ENCODE measurements around the gene DMXL2.
A peak's percentile ranks its signal among the peaks of the same experiment; 100 is the strongest.

DMXL2 gene

DNA sequence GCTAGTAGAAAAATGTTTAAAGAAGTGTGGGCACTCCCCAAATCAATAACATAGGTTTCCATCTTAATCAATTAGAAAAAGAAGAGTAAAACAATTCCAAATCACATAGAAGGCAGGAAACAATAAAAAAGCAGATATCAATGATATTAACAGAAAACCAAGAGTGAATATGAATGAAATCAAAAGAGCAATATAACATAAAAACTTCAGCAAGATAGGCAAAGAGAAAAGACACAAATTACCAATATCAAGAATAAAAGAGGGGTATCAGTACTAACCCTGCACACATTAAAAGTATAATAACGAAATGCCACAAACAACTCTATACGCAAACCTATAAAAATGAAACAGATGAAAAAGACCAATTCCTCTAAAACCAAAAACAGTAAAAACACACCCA, 19.6 kb downstream of the DMXL2 start:
- Histone ChIP-seq H3K4me2 (no peak overlapping the region), H3K27ac (no peak overlapping the region), H4K20me1 (no peaks in the 10 kb centered on the region), H3K9me3 (0 out of 2 replicates have a peak, but pooled peaks cover 4% of the 10 kb centered on the region), H3K4me1 (no peaks in the 10 kb centered on the region), H3K36me3 (no peaks in the 10 kb centered on the region), H3K9ac (no peak overlapping the region), H3K4me3 (no peak overlapping the region), H3K27me3 (no peaks in the 10 kb centered on the region)
- no peak for TF ChIP-seq Cebpa-rat (IDR thresholded peaks at IDR 0.05)

DNA sequence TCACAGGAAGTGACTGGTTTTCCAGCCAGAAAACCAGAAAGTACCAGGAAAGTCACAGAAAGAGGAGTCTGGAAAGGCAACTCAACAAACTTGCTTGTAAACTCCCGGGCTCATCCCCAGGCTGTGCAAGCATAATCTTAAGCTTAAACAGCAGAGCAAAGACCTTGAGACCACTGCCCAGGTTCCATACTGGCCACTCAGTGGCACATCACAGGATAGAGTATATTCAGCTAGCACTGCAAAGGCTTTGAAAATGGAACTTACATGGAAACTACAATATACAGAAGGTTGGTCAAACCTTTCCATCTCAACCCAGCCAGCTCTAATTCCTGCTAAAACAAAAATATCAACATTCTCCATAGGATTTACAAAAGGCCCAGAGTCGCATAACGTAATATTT, 20.1 kb downstream of the DMXL2 start:
- Histone ChIP-seq H3K27me3 (no peaks in the 10 kb centered on the region), H3K4me1 (no peaks in the 10 kb centered on the region), H3K9me3 (0 out of 2 replicates have a peak, but pooled peaks cover 4% of the 10 kb centered on the region), H3K27ac (no peak overlapping the region), H3K4me3 (no peak overlapping the region), H4K20me1 (no peaks in the 10 kb centered on the region), H3K36me3 (no peaks in the 10 kb centered on the region), H3K4me2 (no peak overlapping the region), H3K9ac (no peak overlapping the region)
- no peak for TF ChIP-seq Cebpa-rat (IDR thresholded peaks at IDR 0.05)

DNA sequence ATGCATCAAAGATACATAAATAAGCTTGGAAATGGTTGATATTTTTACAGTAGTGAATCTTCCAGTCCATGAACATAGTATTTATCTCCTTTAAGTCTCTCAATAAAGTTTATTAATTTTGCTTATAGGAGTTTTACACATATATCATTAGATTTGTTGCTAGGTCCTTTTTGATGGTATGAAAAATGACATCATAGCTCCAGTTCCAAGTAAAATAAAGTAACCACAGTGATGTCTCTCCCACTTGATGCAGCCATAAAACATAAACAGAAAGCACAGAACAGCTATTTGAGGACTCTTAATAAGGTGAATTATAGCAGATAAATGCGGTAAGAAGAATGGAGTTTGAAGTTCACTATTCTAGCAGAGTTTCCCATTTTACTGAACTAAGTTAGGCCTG, 20.8 kb downstream of the DMXL2 start:
- no peak for TF ChIP-seq Cebpa-rat (IDR thresholded peaks at IDR 0.05)
- Histone ChIP-seq H3K9me3 (0 out of 2 replicates have a peak, but pooled peaks cover 4% of the 10 kb centered on the region), H4K20me1 (no peaks in the 10 kb centered on the region), H3K27me3 (no peaks in the 10 kb centered on the region), H3K9ac (no peak overlapping the region), H3K4me3 (no peak overlapping the region), H3K4me1 (no peaks in the 10 kb centered on the region), H3K36me3 (no peaks in the 10 kb centered on the region), H3K27ac (no peak overlapping the region), H3K4me2 (no peak overlapping the region)

DNA sequence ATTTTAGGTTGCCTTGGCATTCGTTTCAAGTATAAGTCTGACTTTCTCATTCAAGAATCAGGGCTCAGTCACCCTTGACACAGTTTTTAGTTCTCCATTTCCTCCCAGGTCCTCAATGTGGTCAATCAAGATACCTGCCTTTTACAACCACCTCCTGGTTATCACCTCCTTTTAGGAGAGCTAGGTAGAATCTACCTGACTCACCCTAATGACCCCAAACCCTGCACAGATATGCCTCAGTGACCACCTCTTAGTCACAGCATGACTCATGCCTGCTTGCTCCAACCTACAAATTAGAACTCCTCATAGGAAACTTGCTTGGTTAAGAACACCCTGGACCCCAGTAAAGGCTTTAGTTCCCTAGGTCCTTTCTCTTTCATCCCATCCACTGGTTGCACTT, 22.5 kb downstream of the DMXL2 start:
- no peak overlapping the region for H3K4me2 ChIP-seq
- no peak overlapping the region for H3K27ac ChIP-seq
- H3K4me3 ChIP-seq, result no peak overlapping the region

DNA sequence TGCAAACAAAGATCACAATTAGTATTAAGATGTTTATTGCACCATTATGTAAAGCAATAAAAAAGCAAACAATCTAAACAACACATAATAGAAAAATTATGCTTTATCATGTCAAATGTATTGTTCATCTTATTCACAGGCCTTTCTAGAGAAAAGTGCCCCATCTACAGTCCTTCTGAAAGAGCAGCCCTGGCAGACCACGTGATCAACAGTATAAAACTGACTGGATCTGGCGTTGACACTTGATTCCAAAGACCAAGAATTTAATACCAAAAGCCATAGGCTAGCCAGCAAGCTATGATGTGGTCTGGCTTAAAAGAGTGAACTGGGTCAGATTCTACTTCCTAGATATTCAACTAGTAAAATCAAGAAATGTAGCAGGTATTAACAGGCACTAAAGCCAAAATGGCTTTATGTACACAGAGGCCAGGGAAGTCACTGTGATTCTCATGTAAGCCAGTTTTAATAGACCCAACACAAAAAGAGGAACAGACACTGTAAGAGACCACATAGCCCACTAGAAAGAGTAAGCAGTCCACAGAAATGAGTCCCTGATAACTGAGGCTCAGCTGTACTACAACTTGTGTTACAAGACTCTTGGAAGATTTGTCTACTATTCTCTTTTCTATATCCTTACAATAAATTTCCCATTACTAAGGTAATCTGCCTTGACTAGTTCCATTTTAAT, 32.5 kb downstream of the DMXL2 start:
- Histone ChIP-seq H3K27ac (no peak overlapping the region), H3K27me3 (no peaks in the 10 kb centered on the region), H3K9me3 (peaks cover 33% of the 10 kb centered on the region), H3K4me3 (no peak overlapping the region), H3K4me1 (no peaks in the 10 kb centered on the region), H3K4me2 (no peak overlapping the region), H3K9ac (no peak overlapping the region), H3K36me3 (no peaks in the 10 kb centered on the region), H4K20me1 (no peaks in the 10 kb centered on the region)
- TF ChIP-seq Cebpa-rat (IDR thresholded peaks at IDR 0.05), result no peak

More for the DNA sequence above, 22.5 kb downstream of the DMXL2 start:
- Histone ChIP-seq H3K36me3 (no peaks in the 10 kb centered on the region), H3K4me1 (no peaks in the 10 kb centered on the region), H3K9me3 (0 out of 2 replicates have a peak, but pooled peaks cover 4% of the 10 kb centered on the region), H4K20me1 (no peaks in the 10 kb centered on the region), H3K9ac (no peak overlapping the region), H3K27me3 (no peaks in the 10 kb centered on the region)
- TF ChIP-seq Cebpa-rat (IDR thresholded peaks at IDR 0.05), result no peak

DNA sequence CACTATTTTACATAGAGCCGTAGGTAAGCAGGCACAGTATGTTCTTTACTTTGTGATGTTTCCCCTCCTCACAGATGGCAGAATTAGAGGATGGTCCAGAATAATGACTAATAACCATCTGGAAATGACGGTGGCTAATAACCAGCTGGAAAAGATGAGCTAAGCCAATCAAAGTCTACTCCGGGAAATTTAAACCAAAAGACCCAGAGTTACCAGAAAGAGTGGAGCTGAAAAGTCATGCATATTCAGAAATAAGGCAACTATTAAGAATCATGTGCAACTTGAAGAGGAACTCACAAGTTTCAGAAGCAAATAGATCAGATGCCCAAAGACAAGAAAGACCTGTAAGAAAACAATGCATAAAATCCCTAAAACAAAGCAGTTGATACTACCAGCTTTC, 33.6 kb downstream of the DMXL2 start:
- H3K4me3 ChIP-seq, result no peak overlapping the region
- H3K9ac ChIP-seq, result no peak overlapping the region
- no peak for TF ChIP-seq Cebpa-rat (IDR thresholded peaks at IDR 0.05)
- no peak overlapping the region for H3K27ac ChIP-seq
- H4K20me1 ChIP-seq, result no peaks in the 10 kb centered on the region
- H3K36me3 ChIP-seq, result no peaks in the 10 kb centered on the region
- H3K9me3 ChIP-seq, result peaks cover 33% of the 10 kb centered on the region
- no peaks in the 10 kb centered on the region for H3K4me1 ChIP-seq
- H3K27me3 ChIP-seq, result no peaks in the 10 kb centered on the region
- H3K4me2 ChIP-seq, result no peak overlapping the region

DNA sequence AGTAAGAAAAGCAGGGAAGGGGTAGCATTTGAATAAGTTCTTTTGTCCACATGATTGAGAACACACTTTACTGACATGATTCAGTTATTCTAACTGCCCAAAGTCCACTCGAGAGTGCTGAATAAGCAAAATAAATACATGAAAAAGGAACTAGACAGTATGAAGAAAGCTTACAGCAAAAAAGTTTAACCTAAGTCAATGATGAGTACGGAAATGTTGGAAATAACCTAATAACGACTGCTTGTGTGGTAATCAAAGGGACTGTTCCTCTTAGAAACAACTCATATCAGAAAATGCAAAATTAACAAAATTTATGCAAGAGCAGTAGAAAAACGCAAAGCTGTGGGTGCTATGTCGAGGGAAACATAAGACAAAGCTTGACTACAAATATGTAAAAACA, 36.6 kb downstream of the DMXL2 start:
- H3K4me1 ChIP-seq, result no peaks in the 10 kb centered on the region
- no peak overlapping the region for H3K4me2 ChIP-seq
- H3K4me3 ChIP-seq, result no peak overlapping the region
- no peaks in the 10 kb centered on the region for H3K27me3 ChIP-seq
- H3K9ac ChIP-seq, result no peak overlapping the region
- no peak overlapping the region for H3K27ac ChIP-seq
- TF ChIP-seq Cebpa-rat (IDR thresholded peaks at IDR 0.05), result no peak
- no peaks in the 10 kb centered on the region for H3K36me3 ChIP-seq
- H3K9me3 ChIP-seq, result peaks cover 22% of the 10 kb centered on the region
- no peaks in the 10 kb centered on the region for H4K20me1 ChIP-seq

DNA sequence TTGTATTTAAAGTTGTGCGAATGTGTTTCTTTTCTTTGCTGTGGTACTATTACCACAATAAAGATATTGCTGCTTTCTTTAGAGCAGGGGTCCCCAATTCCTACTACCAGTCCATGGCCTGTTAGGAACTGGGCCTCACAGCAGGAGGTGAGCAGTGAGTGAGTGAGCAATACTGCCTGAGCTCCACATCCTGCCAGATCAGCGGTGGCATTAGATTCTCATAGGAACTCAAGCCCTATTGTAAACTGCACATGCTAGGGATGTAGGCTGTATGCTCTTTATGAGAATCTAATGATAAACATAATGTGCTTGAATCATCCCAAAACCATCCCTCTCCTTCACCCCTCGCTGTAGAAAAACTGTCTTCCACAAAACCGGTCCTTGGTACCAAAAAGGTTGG, 41.6 kb downstream of the DMXL2 start:
- no peaks in the 10 kb centered on the region for H3K27me3 ChIP-seq
- no peak for TF ChIP-seq Cebpa-rat (IDR thresholded peaks at IDR 0.05)
- H3K9ac ChIP-seq, result no peak overlapping the region
- no peak overlapping the region for H3K4me2 ChIP-seq
- H3K9me3 ChIP-seq, result no peaks in the 10 kb centered on the region
- H3K4me3 ChIP-seq, result no peak overlapping the region
- H3K27ac ChIP-seq, result no peak overlapping the region
- H3K4me1 ChIP-seq, result no peaks in the 10 kb centered on the region
- no peaks in the 10 kb centered on the region for H4K20me1 ChIP-seq
- H3K36me3 ChIP-seq, result no peaks in the 10 kb centered on the region

DNA sequence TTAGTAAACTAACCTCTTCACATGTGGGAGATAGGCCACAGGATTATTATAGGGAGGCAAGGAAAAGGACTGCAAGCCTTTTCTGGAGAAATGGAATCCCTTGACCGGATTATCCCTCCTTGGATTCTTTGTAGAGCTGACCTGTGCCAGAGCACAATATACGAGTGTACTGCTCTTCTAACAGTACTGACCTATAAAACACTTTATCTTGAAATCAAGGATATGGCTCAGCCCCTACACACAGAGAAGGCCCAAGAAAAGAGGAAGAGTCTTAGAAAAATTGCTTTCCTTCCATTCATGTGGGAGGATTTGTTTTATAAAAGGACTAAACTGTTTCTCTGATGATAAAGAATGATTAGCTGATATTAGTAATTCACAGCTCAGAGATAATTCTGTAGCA, 42.2 kb downstream of the DMXL2 start:
- H3K4me2 ChIP-seq, result no peak overlapping the region
- no peaks in the 10 kb centered on the region for H4K20me1 ChIP-seq
- no peaks in the 10 kb centered on the region for H3K9me3 ChIP-seq
- no peaks in the 10 kb centered on the region for H3K27me3 ChIP-seq
- no peaks in the 10 kb centered on the region for H3K4me1 ChIP-seq
- no peak overlapping the region for H3K4me3 ChIP-seq
- no peaks in the 10 kb centered on the region for H3K36me3 ChIP-seq
- H3K27ac ChIP-seq, result no peak overlapping the region
- no peak for TF ChIP-seq Cebpa-rat (IDR thresholded peaks at IDR 0.05)
- H3K9ac ChIP-seq, result no peak overlapping the region

DNA sequence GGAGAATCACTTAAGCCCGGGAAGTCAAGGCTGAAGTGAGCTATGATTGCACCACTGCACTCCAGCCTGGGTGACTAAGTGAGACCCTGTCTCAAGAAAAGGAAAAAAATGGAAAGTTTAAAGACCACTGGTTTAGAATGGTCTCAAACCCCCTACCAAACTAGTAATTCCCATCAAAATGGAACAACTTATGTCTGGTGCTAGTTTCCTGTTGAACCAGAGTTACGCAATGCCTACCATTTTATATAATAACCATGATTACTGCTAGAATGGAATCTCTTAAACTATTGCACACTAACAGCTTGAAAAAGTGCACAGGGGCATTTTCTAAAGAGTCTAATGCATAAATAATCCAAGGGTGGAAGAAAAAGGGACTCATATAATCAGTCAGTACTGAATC, 43.6 kb downstream of the DMXL2 start:
- Histone ChIP-seq H3K27me3 (no peaks in the 10 kb centered on the region), H3K4me2 (no peak overlapping the region), H3K9ac (no peak overlapping the region), H3K27ac (no peak overlapping the region), H3K36me3 (no peaks in the 10 kb centered on the region), H3K9me3 (no peaks in the 10 kb centered on the region), H4K20me1 (no peaks in the 10 kb centered on the region), H3K4me3 (no peak overlapping the region), H3K4me1 (no peaks in the 10 kb centered on the region)
- TF ChIP-seq Cebpa-rat (IDR thresholded peaks at IDR 0.05), result peak; percentile 55; the same call in 1 of the 2 replicates
